DMS114 treated with DMSO at 0.1 percent for 48 hours (cell line): ENCODE results near the gene CAV1.

Experiments
- DNase-seq: peaks from one replicate; lab custom pipeline; 2025; ENCODE audit not compliant: unreplicated experiment; lab: John Stamatoyannopoulos, UW

The CAV1 gene

GRCh38 chr7:116503835-116504234, 21.0 kb upstream of the CAV1 start:
- DNase-seq, result no peak

- no peak for DNase-seq
Measured at GRCh38 chr7:116505278-116505677, 19.6 kb upstream of the CAV1 start.

- no peak for DNase-seq
Measured at GRCh38 chr7:116505823-116506222, 19.0 kb upstream of the CAV1 start.

GRCh38 chr7:116509982-116510579, 14.8 kb upstream of the CAV1 start:
- DNase-seq, result no peak

GRCh38 chr7:116510795-116511194, 14.0 kb upstream of the CAV1 start:
- no peak for DNase-seq

GRCh38 chr7:116511552-116512519, 13.0 kb upstream of the CAV1 start:
- no peak for DNase-seq

- no peak for DNase-seq
Measured at GRCh38 chr7:116512520-116513188, 12.2 kb upstream of the CAV1 start.

GRCh38 chr7:116515584-116515983, 9.3 kb upstream of the CAV1 start:
- DNase-seq, result no peak

- DNase-seq, result no peak
Measured at GRCh38 chr7:116516324-116516723, 8.5 kb upstream of the CAV1 start.

GRCh38 chr7:116517626-116518025, 7.2 kb upstream of the CAV1 start:
- no peak for DNase-seq

GRCh38 chr7:116518961-116519360, 5.9 kb upstream of the CAV1 start:
- DNase-seq, result no peak

GRCh38 chr7:116521046-116521664, 3.7 kb upstream of the CAV1 start:
- no peak for DNase-seq

- DNase-seq, result no peak
Measured at GRCh38 chr7:116522247-116522646, 2.6 kb upstream of the CAV1 start.

GRCh38 chr7:116524221-116524608, 621 bp upstream of the CAV1 start:
- no peak for DNase-seq

GRCh38 chr7:116525298-116525912, 569 bp downstream of the CAV1 start:
- no peak for DNase-seq

GRCh38 chr7:116525913-116526861, 1.4 kb downstream of the CAV1 start:
- DNase-seq, result peak; percentile 27

GRCh38 chr7:116526897-116527296, 2.1 kb downstream of the CAV1 start:
- no peak for DNase-seq

- no peak for DNase-seq
Measured at GRCh38 chr7:116527521-116527920, 2.7 kb downstream of the CAV1 start.

GRCh38 chr7:116528008-116528789, 3.4 kb downstream of the CAV1 start:
- no peak for DNase-seq
